SK-N-SH (cell line): ENCODE results near the gene C1S. TPM values are rescaled to one million over a fixed set of nuclear protein-coding genes. Genes with fewer than 3 reads are reported as not detected.

Experiments
- CTCF ChIA-PET: fragments of 300-600, 350-600 bp; formaldehyde crosslinking; extraction: SDS; loops from one replicate; lab custom pipeline; 2021; lab: Yijun Ruan, JAX
- POLR2A ChIA-PET: fragments of 350-600 bp; sonication (Branson Sonifier 250); formaldehyde crosslinking; extraction: SDS; loops from one replicate; lab custom pipeline; 2020; ENCODE audit warnings: antibody characterized with exemption, inconsistent platforms; lab: Yijun Ruan, JAX
- DNase-seq: peaks from one replicate; pipeline ENCODE4 v3.0.0; 2012
- H2AFZ ChIP-seq: fragments of 200-600 bp; sonication (generic); 2 replicates; pipeline ENCODE4 v1.8.1; 2016; ENCODE audit warnings: antibody characterized with exemption, mild to moderate bottlenecking, low read depth
- H3F3A ChIP-seq: fragments of 200-600 bp; sonication (generic); replicated peaks from 2 replicates; pipeline ENCODE3; 2016; ENCODE audit warnings: antibody characterized with exemption, mild to moderate bottlenecking; ENCODE audit not compliant: insufficient read depth
- H3K27ac ChIP-seq, 2 experiments: fragments of 200-500 bp in 1 of 2; fragments of 200-600 bp in 1 of 2; sonication (Bioruptor generic) in 1 of 2; sonication (generic), shearing (Covaris generic) in 1 of 2; 2 replicates each; pipeline versions ENCODE4 v1.5.1 to v1.6.1; 2014 to 2016; ENCODE audit warnings: low read depth in 2 of 2, inconsistent platforms in 1 of 2, low read length in 1 of 2, mild to moderate bottlenecking in 1 of 2, mixed read lengths in 1 of 2
- H3K27me3 ChIP-seq: fragments of 200-600 bp; sonication (generic), shearing (Covaris generic); 2 replicates; pipeline ENCODE4 v1.6.1; 2016; ENCODE audit warnings: mixed run types; ENCODE audit not compliant: insufficient read depth
- H3K36me3 ChIP-seq, 2 experiments: fragments of 200-500 bp in 1 of 2; fragments of 200-600 bp in 1 of 2; sonication (Bioruptor generic) in 1 of 2; sonication (generic) in 1 of 2; replicated peaks in 1 of 2; 2 replicates each; pipeline versions ENCODE3 to v1.5.1; 2014 to 2016; ENCODE audit warnings: low read length in 1 of 2, mild to moderate bottlenecking in 1 of 2; ENCODE audit not compliant: insufficient read depth in 2 of 2, control insufficient read depth in 1 of 2
- H3K4me1 ChIP-seq, 2 experiments: fragments of 200-500 bp in 1 of 2; fragments of 200-600 bp in 1 of 2; sonication (Bioruptor generic) in 1 of 2; sonication (generic), shearing (Covaris generic) in 1 of 2; 2 replicates each; pipeline versions ENCODE4 v1.5.1 to v1.6.1; 2014 to 2016; ENCODE audit warnings: low read depth in 1 of 2, low read length in 1 of 2, mixed run types in 1 of 2; ENCODE audit not compliant: insufficient read depth in 2 of 2, control insufficient read depth in 1 of 2
- H3K4me2 ChIP-seq: fragments of 200-600 bp; sonication (generic), shearing (Covaris generic); 2 replicates; pipeline ENCODE4 v1.6.1; 2017; ENCODE audit warnings: mixed run types
- H3K4me3 ChIP-seq, 2 experiments: fragments of 200-500 bp in 1 of 2; fragments of 200-600 bp in 1 of 2; sonication (Bioruptor generic) in 1 of 2; sonication (generic), shearing (Covaris generic) in 1 of 2; 2 replicates each; pipeline versions ENCODE4 v1.5.1 to v1.8.1; 2014 to 2016; ENCODE audit warnings: low read depth in 2 of 2, inconsistent platforms in 1 of 2, low read length in 1 of 2, mild to moderate bottlenecking in 1 of 2, mixed read lengths in 1 of 2, moderate library complexity in 1 of 2
- H3K79me2 ChIP-seq: fragments of 200-600 bp; sonication (generic); 2 replicates; pipeline ENCODE4 v1.8.1; 2017; ENCODE audit warnings: mild to moderate bottlenecking; ENCODE audit not compliant: insufficient read depth
- H3K9ac ChIP-seq: fragments of 200-600 bp; sonication (generic); 2 replicates; pipeline ENCODE4 v1.6.1; 2017; ENCODE audit warnings: mixed run types
- H3K9me2 ChIP-seq: fragments of 200-600 bp; sonication (generic); 2 replicates; pipeline ENCODE4 v1.6.1; 2017; ENCODE audit warnings: mixed run types
- H3K9me3 ChIP-seq: fragments of 200-600 bp; sonication (generic); 2 replicates; pipeline ENCODE4 v1.6.1; 2017; ENCODE audit warnings: mixed run types, mild to moderate bottlenecking, moderate library complexity
- H4K20me1 ChIP-seq: fragments of 200-600 bp; sonication (generic); 2 replicates; pipeline ENCODE4 v1.6.1; 2017; ENCODE audit warnings: mild to moderate bottlenecking, mixed run types; ENCODE audit not compliant: insufficient read depth
- CHD2 ChIP-seq: fragments of 150-350 bp; IDR thresholded peaks from 2 replicates; pipeline ENCODE4 v1.6.1; 2018; ENCODE audit warnings: low read length; ENCODE audit not compliant: partially characterized antibody
- FOXM1 ChIP-seq: IDR thresholded peaks from 2 replicates; pipeline ENCODE4 v1.4.0; 2012; ENCODE audit warnings: low read depth, mild to moderate bottlenecking
- GABPA ChIP-seq: IDR thresholded peaks from 2 replicates; pipeline ENCODE4 v1.4.0; 2012; ENCODE audit warnings: low read depth, mild to moderate bottlenecking
- GATA2 ChIP-seq: sonication (generic); formaldehyde crosslinking; IDR thresholded peaks from 2 replicates; pipeline ENCODE4 v1.5.0; 2020; ENCODE audit warnings: mild to moderate bottlenecking, missing genetic modification reagents
- MEF2A ChIP-seq: IDR thresholded peaks from 2 replicates; pipeline ENCODE4 v1.4.0; 2012; ENCODE audit warnings: low read depth, borderline replicate concordance
- NFIC ChIP-seq: IDR thresholded peaks from 2 replicates; pipeline ENCODE4 v1.4.0; 2012; ENCODE audit warnings: borderline replicate concordance
- NRF1 ChIP-seq: IDR thresholded peaks from 2 replicates; pipeline ENCODE4 v1.6.1; 2012; ENCODE audit warnings: low read depth, mild to moderate bottlenecking, low read length
- POLR2AphosphoS5 ChIP-seq: IDR thresholded peaks from 2 replicates; pipeline ENCODE4 v1.6.1; 2012; ENCODE audit warnings: low read depth, low read length
- RCOR1 ChIP-seq: fragments of 150-350 bp; IDR thresholded peaks from 2 replicates; pipeline ENCODE4 v1.6.1; 2017; ENCODE audit warnings: antibody characterized with exemption, low read length
- SIN3A ChIP-seq: IDR thresholded peaks from 2 replicates; pipeline ENCODE4 v1.6.1; 2012; ENCODE audit warnings: low read depth, mild to moderate bottlenecking, low read length, moderate library complexity, borderline replicate concordance
- SMC3 ChIP-seq: IDR thresholded peaks from 2 replicates; pipeline ENCODE4 v1.6.1; 2012; ENCODE audit warnings: low read depth, low read length, improper control_type of control experiment
- TAF1 ChIP-seq: IDR thresholded peaks from 2 replicates; pipeline ENCODE4 v1.6.1; 2012; ENCODE audit warnings: low read depth, mild to moderate bottlenecking, low read length, moderate library complexity, borderline replicate concordance
- TCF12 ChIP-seq: IDR thresholded peaks from 2 replicates; pipeline ENCODE4 v1.4.0; 2012
- TEAD4 ChIP-seq: IDR thresholded peaks from 2 replicates; pipeline ENCODE4 v1.4.0; 2012; ENCODE audit warnings: mild to moderate bottlenecking, borderline replicate concordance; ENCODE audit not compliant: insufficient read depth
- WGBS: methylation state at CpG from one replicate; pipeline ENCODE4 v1.1.6; 2017; ENCODE audit warnings: low lambda C conversion rate; 5-methylcytosine and 5-hydroxymethylcytosine counted together
- polyA plus RNA-seq, 3 experiments: library from polyadenylated mRNA; depleted of rRNA; stranded (reverse); fragments of >200 nt; gene quantifications; 2 replicates each; pipeline ENCODE4 v1.2.3, GENCODE V29; 2012
- TF ChIP-seq, protein P1 (sequence below): IDR thresholded peaks from 2 replicates; pipeline ENCODE4 v1.4.0; 2012; ENCODE audit warnings: low read depth, borderline replicate concordance
- TF ChIP-seq, protein P2 (sequence below): fragments of 200-600 bp; sonication (generic); IDR thresholded peaks from 2 replicates; pipeline ENCODE4 v1.6.1; 2017; ENCODE audit warnings: antibody characterized with exemption, mild to moderate bottlenecking, moderate library complexity
- TF ChIP-seq, protein P3 (sequence below): IDR thresholded peaks from 2 replicates; pipeline ENCODE4 v1.6.1; 2012; ENCODE audit warnings: mild to moderate bottlenecking, low read depth, low read length, moderate library complexity
- TF ChIP-seq, protein P4 (sequence below): IDR thresholded peaks from 2 replicates; pipeline ENCODE4 v1.4.0; 2012; ENCODE audit warnings: low read depth

The C1S gene
- polyA plus RNA-seq, 1 of the 3 experiments (the other 2 are of a cell fraction): 14.5 TPM

DNA sequence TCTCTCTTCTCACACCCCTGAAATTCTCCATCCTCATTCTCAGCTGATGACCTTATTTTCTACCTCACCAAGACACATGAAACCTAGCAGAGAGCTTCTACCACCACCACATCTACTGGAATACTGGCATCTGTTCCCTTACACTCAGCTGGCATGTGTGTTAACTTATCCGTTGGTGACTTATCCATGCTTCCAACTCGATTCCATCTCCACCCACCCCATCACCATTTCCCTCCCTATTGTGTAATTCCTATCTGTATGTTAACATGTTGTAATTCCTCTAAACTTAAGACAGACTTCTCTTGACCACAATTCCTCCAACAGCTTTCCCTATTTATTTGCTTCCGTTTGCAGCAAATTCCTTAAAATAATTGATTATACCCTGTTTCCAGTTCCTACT, 15.4 kb downstream of the C1S start:
- no peaks in the 10 kb centered on the region for H3K9me3 ChIP-seq
- ChIA-PET POLR2A (no interaction called here), CTCF (interaction anchor here (0.9 to 1.8 kb wide), 5 partner anchors 12 to 33 kb away, joined by 3 to 7 read pairs (median 3); partner anchors contain the start of gene C1RL)
- H3K4me3 ChIP-seq: no peak overlapping the region
- no peak overlapping the region for H3K4me2 ChIP-seq
- 56% methylated on average over 3 of the region's 3 CpGs for WGBS
- peaks cover 7% of the 10 kb centered on the region for H3F3A ChIP-seq
- TF ChIP-seq, protein P1, sequence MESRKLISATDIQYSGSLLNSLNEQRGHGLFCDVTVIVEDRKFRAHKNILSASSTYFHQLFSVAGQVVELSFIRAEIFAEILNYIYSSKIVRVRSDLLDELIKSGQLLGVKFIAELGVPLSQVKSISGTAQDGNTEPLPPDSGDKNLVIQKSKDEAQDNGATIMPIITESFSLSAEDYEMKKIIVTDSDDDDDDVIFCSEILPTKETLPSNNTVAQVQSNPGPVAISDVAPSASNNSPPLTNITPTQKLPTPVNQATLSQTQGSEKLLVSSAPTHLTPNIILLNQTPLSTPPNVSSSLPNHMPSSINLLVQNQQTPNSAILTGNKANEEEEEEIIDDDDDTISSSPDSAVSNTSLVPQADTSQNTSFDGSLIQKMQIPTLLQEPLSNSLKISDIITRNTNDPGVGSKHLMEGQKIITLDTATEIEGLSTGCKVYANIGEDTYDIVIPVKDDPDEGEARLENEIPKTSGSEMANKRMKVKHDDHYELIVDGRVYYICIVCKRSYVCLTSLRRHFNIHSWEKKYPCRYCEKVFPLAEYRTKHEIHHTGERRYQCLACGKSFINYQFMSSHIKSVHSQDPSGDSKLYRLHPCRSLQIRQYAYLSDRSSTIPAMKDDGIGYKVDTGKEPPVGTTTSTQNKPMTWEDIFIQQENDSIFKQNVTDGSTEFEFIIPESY: no peak
- TF ChIP-seq, protein P2, sequence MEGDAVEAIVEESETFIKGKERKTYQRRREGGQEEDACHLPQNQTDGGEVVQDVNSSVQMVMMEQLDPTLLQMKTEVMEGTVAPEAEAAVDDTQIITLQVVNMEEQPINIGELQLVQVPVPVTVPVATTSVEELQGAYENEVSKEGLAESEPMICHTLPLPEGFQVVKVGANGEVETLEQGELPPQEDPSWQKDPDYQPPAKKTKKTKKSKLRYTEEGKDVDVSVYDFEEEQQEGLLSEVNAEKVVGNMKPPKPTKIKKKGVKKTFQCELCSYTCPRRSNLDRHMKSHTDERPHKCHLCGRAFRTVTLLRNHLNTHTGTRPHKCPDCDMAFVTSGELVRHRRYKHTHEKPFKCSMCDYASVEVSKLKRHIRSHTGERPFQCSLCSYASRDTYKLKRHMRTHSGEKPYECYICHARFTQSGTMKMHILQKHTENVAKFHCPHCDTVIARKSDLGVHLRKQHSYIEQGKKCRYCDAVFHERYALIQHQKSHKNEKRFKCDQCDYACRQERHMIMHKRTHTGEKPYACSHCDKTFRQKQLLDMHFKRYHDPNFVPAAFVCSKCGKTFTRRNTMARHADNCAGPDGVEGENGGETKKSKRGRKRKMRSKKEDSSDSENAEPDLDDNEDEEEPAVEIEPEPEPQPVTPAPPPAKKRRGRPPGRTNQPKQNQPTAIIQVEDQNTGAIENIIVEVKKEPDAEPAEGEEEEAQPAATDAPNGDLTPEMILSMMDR: no peak
- TF ChIP-seq GATA2 (CRISPR knock-in tag) (no peak), GABPA (no peak), TCF12 (no peak), MEF2A (no peak)
- H4K20me1 ChIP-seq: no peaks in the 10 kb centered on the region
- no peak overlapping the region for H2AFZ ChIP-seq
- H3K9me2 ChIP-seq: no peaks in the 10 kb centered on the region
- H3K4me1 ChIP-seq: peaks cover 0 to 3% of the 10 kb centered on the region in 2 experiments; a peak in 1 of 4 replicates
- H3K27ac ChIP-seq: no peak overlapping the region
- H3K27me3 ChIP-seq: peaks cover 11% of the 10 kb centered on the region; the same call in 1 of the 2 replicates
- H3K79me2 ChIP-seq: no peaks in the 10 kb centered on the region
- DNase-seq: no peak
- no peak overlapping the region for H3K9ac ChIP-seq
- no peaks in the 10 kb centered on the region for H3K36me3 ChIP-seq

DNA sequence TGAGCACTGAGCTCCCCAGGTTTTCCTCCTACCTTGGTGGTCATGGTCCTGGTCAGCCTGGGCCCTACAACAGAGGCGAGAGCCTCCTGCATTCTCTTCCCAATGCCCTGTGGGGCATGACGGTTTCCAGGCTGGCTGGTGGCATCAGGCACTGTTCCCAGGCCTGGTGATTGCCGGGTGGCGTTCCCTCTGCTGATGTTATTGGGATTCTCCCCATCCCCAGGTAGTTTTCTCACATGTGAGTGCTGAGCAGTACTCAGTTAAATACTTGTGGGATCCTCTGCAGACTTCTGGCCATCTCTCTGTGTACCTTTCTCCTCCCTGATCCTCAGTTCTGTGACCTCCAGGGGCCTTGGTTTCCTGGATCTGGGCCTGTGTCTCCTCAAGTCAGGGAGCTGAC, 16.0 kb downstream of the C1S start:
- Histone ChIP-seq H3K4me2 (no peak overlapping the region), H3K9me2 (no peaks in the 10 kb centered on the region), H3K9me3 (no peaks in the 10 kb centered on the region), H3K4me3 (no peak overlapping the region), H4K20me1 (no peaks in the 10 kb centered on the region), H3K36me3 (no peaks in the 10 kb centered on the region), H2AFZ (no peak overlapping the region), H3K4me1 (peaks cover 0 to 3% of the 10 kb centered on the region in 2 experiments; a peak in 1 of 4 replicates), H3F3A (peaks cover 7% of the 10 kb centered on the region), H3K27ac (no peak overlapping the region), H3K9ac (no peak overlapping the region), H3K79me2 (no peaks in the 10 kb centered on the region), H3K27me3 (peaks cover 9% of the 10 kb centered on the region; the same call in 1 of the 2 replicates)
- WGBS: 66% methylated on average over 4 of the region's 4 CpGs
- POLR2A ChIA-PET: no interaction called here
- CTCF ChIA-PET: interaction anchor here (0.6 to 1.9 kb wide), 7 partner anchors 12 to 112 kb away, joined by 3 to 7 read pairs (median 3); no protein-coding TSS in a partner anchor
- no peak for DNase-seq
- TF ChIP-seq CHD2 (no peak), NFIC (no peak), POLR2AphosphoS5 (no peak), SMC3 (no peak), TEAD4 (no peak), RCOR1 (no peak), FOXM1 (no peak), NRF1 (no peak), TAF1 (no peak), MEF2A (no peak), SIN3A (no peak)
- TF ChIP-seq, protein P3, sequence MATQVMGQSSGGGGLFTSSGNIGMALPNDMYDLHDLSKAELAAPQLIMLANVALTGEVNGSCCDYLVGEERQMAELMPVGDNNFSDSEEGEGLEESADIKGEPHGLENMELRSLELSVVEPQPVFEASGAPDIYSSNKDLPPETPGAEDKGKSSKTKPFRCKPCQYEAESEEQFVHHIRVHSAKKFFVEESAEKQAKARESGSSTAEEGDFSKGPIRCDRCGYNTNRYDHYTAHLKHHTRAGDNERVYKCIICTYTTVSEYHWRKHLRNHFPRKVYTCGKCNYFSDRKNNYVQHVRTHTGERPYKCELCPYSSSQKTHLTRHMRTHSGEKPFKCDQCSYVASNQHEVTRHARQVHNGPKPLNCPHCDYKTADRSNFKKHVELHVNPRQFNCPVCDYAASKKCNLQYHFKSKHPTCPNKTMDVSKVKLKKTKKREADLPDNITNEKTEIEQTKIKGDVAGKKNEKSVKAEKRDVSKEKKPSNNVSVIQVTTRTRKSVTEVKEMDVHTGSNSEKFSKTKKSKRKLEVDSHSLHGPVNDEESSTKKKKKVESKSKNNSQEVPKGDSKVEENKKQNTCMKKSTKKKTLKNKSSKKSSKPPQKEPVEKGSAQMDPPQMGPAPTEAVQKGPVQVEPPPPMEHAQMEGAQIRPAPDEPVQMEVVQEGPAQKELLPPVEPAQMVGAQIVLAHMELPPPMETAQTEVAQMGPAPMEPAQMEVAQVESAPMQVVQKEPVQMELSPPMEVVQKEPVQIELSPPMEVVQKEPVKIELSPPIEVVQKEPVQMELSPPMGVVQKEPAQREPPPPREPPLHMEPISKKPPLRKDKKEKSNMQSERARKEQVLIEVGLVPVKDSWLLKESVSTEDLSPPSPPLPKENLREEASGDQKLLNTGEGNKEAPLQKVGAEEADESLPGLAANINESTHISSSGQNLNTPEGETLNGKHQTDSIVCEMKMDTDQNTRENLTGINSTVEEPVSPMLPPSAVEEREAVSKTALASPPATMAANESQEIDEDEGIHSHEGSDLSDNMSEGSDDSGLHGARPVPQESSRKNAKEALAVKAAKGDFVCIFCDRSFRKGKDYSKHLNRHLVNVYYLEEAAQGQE: no peak
- TF ChIP-seq, protein P2: no peak
- TF ChIP-seq, protein P4, sequence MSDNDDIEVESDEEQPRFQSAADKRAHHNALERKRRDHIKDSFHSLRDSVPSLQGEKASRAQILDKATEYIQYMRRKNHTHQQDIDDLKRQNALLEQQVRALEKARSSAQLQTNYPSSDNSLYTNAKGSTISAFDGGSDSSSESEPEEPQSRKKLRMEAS: no peak
